ENCODE results near the gene RETN. TPM values are rescaled to one million over a fixed set of nuclear protein-coding genes. Genes with fewer than 3 reads are reported as not detected.
A peak's percentile ranks its signal among the peaks of the same experiment; 100 is the strongest.

The RETN gene
- total RNA-seq, 3 donors from 2014 or later, result not detected

- H3K27me3 ChIP-seq, result no peaks in the 10 kb centered on the region
- intact Hi-C loops (cut with DNase I; ENCODE audit: low total_unique reads), result no loop called here
- no peak within 1 kb of the TSS for H3K4me3 ChIP-seq
- peaks cover 5 to 8% of the 10 kb centered on the region in 2 donors for H3K4me1 ChIP-seq
- H3K9me3 ChIP-seq, result no peaks in the 10 kb centered on the region
- no peak for DNase-seq (ENCODE audit: low spot score in 2 of 2)
- no peaks in the 10 kb centered on the region for H3K36me3 ChIP-seq
- TF ChIP-seq POLR2AphosphoS5 (IDR thresholded peaks at IDR 0.05) (no peak), POLR2A (IDR thresholded peaks at IDR 0.05) (no peak)
- no peak within 1 kb of the TSS for H3K27ac ChIP-seq
These were observed 35.2 kb upstream of the RETN start, which contains the start of gene PCP2 for GRCh38 chr19:7633698-7634097. Gene PCP2 (minus strand): TSS chr19:7633719. CDS start chr19:7633457, 262 bp downstream.

GRCh38 chr19:7635670-7636069, 33.2 kb upstream of the RETN start:
- H3K27me3 ChIP-seq, result no peaks in the 10 kb centered on the region
- peak overlapping the region; percentile 88 to 92 for H3K27ac ChIP-seq
- intact Hi-C loops (cut with DNase I; ENCODE audit: low total_unique reads), result no loop called here
- H3K9me3 ChIP-seq, result no peaks in the 10 kb centered on the region
- no peak for DNase-seq (ENCODE audit: low spot score in 2 of 2)
- H3K4me1 ChIP-seq, result peaks cover 1 to 2% of the 10 kb centered on the region in 2 donors
- peak overlapping the region in 2 of 3 donors; percentile 61 to 74 for H3K4me3 ChIP-seq
- H3K36me3 ChIP-seq, result no peaks in the 10 kb centered on the region
- no peak for TF ChIP-seq POLR2AphosphoS5 (IDR thresholded peaks at IDR 0.05)
- no peak for TF ChIP-seq CTCF (IDR thresholded peaks at IDR 0.05)
- TF ChIP-seq POLR2A (IDR thresholded peaks at IDR 0.05), result no peak

GRCh38 chr19:7636317-7636690, 32.5 kb upstream of the RETN start:
- H3K4me1 ChIP-seq, result no peaks in the 10 kb centered on the region
- no peaks in the 10 kb centered on the region for H3K36me3 ChIP-seq
- no peak for TF ChIP-seq POLR2AphosphoS5 (IDR thresholded peaks at IDR 0.05)
- no peak for TF ChIP-seq CTCF (IDR thresholded peaks at IDR 0.05)
- no peak for TF ChIP-seq POLR2A (IDR thresholded peaks at IDR 0.05)
- no peaks in the 10 kb centered on the region for H3K9me3 ChIP-seq
- no peaks in the 10 kb centered on the region for H3K27me3 ChIP-seq
- intact Hi-C loops (cut with DNase I; ENCODE audit: low total_unique reads), result no loop called here
- peak overlapping the region; percentile 88 to 92 for H3K27ac ChIP-seq
- peak in 1 of 2 donors; percentile 69 for DNase-seq (ENCODE audit: low spot score in 2 of 2)
- peak overlapping the region; percentile 46 to 74 (median 61) for H3K4me3 ChIP-seq

GRCh38 chr19:7636691-7637373, 32.0 kb upstream of the RETN start, which contains the start of gene STXBP2:
Gene STXBP2 (plus strand): TSS chr19:7637110. CDS start chr19:7637150, 40 bp downstream.
- intact Hi-C loops (cut with DNase I; ENCODE audit: low total_unique reads), result no loop called here
- H3K4me1 ChIP-seq, result no peaks in the 10 kb centered on the region
- peak; percentile 80 to 87 for DNase-seq (ENCODE audit: low spot score in 2 of 2)
- TF ChIP-seq POLR2A (IDR thresholded peaks at IDR 0.05) (peak; percentile 37), CTCF (IDR thresholded peaks at IDR 0.05) (peak; percentile 38 to 67 (median 41)), POLR2AphosphoS5 (IDR thresholded peaks at IDR 0.05) (peak in 2 of 3 donors; percentile 11 to 91)
- H3K27me3 ChIP-seq, result no peaks in the 10 kb centered on the region
- H3K9me3 ChIP-seq, result no peaks in the 10 kb centered on the region
- no peaks in the 10 kb centered on the region for H3K36me3 ChIP-seq
- peak within 1 kb of the TSS; percentile 88 to 92 for H3K27ac ChIP-seq
- peak within 1 kb of the TSS; percentile 46 to 74 (median 61) for H3K4me3 ChIP-seq

- Histone ChIP-seq H3K27ac (peak overlapping the region; percentile 88 to 92), H3K27me3 (no peaks in the 10 kb centered on the region), H3K36me3 (no peaks in the 10 kb centered on the region), H3K4me3 (peak overlapping the region; percentile 46 to 74 (median 61)), H3K4me1 (no peaks in the 10 kb centered on the region), H3K9me3 (no peaks in the 10 kb centered on the region)
- intact Hi-C loops (cut with DNase I; ENCODE audit: low total_unique reads), result no loop called here
- no peak for TF ChIP-seq POLR2A (IDR thresholded peaks at IDR 0.05)
- TF ChIP-seq CTCF (IDR thresholded peaks at IDR 0.05), result no peak
- TF ChIP-seq POLR2AphosphoS5 (IDR thresholded peaks at IDR 0.05), result no peak
- DNase-seq (ENCODE audit: low spot score in 2 of 2), result no peak
These were observed 31.2 kb upstream of the RETN start for GRCh38 chr19:7637374-7638256.

All from breast epithelium (tissue), 4 donors.